ENCODE data around the gene ERO1A.

Gene ERO1A

DNA sequence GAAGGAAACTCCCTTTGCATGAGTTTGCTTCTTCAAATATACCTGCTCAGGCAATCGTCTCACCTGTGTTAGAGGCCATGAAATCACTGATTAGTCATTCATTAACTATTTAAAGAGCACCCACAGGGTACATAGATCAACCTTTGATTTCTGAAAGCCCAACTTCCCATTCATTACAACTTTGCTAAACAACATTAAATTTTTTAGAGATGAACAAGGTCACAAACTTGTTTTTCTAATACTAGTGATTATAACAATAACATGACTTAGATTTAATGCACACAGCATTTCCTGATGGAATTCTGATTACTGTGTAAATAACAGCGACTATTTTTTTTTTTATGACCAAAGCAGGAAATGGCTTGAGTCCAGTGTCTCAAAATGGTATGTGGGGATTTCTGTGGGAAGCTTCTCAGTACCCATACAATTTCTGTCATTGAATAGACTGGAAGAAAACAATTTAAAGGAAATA, 5.4 kb upstream of the ERO1A start:
- DNase-seq (ENCODE audit: low spot score) = no peak

DNA sequence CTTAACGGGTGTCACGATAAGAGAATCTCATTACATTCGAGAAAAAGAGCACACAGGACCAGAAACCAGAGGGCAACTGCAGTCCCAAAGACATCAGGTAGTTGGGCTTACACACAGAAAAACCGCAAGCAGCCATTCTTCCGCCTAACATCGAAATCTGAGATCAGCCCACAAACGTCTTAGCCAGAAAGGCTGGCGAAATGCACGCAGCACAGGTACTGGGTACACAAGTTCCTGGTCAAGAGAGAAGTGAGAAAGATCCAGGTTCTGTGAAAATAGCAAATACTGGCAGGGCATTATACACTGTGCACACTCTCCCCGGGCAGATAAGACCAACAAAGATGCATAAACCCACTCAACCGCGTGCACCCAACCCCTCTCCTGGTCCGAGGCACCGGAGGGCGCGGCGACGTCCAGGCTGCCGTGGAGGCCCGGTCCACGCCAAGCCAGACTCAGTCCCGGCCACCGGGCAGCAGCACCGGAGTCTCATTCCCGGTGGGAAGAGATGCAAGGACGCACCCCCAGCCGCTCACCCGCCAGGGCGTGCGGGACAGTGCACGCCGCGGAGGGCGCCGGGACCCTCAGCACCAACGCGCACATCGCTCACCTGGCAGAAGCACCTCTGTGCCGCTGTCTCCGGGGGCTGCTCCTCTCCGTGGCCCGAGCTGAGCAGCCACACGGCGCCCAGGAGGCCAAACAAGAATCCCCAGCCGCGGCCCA, 437 bp downstream of the ERO1A start:
- DNase-seq (ENCODE audit: low spot score) = peak; percentile 33

DNA sequence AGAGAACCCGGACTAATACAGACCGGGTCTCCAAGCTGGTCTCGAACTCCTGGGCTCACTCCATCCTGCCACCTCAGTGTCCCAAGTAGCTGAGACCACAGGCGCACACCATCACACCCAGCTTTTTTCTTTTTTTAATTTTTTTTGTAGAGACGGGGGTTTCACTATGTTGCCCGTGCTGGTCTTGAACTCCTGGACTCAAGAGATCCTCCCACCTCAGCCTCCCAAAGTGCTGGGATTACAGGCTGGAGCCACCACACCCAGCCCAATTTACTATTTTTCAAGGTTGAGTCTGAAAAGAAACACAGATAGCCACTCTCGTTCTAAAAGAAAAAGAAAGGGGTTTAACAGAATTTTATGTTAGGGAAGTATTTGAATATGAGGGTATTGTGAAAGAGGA, 1.8 kb downstream of the ERO1A start:
- DNase-seq (ENCODE audit: low spot score) = no peak

DNA sequence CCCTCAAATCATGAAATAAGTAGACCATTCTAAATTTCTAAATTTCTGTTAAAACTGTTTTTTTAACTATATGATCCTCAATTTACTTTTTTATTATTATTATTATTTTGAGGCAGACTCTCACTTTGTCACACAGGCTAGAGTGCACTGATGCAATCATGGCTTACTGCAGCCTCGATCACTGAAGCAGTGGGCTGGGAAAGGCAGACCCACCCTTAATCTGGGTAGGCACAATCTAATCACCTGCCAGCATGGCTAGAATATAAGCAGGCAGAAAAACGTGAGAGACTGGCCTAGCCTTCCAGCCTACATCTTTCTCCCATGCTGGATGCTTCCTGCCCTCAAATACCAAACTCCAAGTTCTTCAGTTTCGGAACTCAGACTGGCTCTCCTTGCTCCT, 2.3 kb downstream of the ERO1A start:
- DNase-seq (ENCODE audit: low spot score) = no peak

DNA sequence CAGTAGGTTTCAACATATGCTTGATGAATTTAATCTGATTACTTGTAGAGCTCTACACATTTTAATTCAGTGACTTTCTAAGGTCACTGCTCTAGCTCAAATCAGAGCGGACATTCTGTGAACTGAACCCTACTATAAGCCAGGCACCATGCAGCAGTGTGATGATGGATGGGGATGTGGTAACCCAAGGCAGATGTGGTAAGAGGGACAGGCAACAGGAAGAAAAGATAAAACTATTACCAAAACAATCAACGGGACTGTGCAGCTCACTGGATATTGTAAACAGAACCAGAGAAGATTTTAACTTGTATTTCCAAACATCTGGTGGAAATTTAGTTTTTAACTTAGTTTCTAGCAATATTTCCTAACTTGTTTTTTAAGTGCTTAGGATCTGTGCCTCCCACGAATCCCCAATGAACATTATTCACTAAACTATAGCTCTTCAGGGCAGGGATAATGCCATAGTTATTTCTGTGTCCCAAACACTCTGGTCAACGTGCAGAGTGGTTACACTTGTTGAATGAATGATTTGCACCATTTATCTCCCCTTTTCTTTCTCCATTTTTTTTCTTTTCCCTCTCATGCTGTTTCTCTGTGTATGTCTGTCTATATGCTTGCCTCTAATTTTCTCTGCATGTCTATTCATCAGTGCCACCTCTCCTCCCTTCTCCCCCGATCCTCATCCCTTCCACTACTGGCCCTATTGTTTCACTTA, 3.0 kb downstream of the ERO1A start:
- DNase-seq (ENCODE audit: low spot score) = no peak

DNA sequence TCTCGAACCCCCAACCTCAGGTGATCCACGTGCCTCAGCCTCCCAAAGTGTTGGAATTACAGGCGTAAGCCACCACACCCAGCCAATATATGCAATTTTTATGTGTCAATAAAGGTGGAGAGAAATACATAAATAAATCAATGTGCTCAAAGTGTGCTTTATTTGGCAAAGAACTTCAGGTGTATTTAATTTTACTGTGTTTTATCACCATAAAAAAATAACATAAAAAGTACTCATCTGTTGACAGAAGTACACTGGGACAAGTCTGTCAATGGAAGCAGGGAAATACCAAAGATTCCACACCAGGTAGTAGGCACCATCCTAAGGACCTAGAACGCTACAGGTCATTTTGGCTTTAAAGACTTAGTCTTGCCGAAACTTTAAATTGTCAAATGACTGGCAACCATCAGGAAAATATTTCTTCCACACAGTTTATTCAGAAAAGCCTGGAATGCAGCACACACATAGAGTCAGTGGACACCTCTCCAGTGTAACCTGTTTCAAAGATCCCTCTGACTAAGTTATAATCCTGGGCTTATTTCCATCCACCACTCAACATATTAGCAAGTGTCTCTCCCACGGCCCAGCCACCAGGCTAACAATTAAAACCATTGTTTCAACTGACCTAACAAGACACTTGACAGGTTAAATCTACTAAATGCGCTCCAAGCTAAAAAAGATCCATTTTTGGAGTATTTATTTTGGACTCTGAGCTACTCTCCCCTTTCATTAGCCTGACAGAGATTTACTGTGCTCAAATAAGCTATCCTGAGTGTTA, 4.2 kb downstream of the ERO1A start:
- no peak for DNase-seq (ENCODE audit: low spot score)

DNA sequence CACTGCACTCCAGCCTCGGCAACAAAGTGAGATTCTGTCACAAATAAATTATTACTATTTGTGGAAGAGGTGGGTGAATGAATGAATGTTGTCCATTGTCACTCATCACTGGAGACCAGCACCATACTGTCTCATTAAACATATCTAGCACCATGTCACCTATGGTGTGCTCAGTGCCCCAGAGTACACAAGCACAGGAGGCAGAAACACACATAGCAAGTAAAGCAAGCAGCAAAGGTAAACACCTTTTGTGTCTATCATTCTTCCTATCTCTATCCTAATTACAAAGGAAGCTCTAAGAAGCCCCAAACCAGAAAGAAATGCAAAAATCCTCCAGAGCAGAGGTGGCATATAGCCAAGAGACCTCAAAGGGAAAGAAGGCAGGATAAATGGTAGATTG, 9.2 kb downstream of the ERO1A start:
- no peak for DNase-seq (ENCODE audit: low spot score)

DNA sequence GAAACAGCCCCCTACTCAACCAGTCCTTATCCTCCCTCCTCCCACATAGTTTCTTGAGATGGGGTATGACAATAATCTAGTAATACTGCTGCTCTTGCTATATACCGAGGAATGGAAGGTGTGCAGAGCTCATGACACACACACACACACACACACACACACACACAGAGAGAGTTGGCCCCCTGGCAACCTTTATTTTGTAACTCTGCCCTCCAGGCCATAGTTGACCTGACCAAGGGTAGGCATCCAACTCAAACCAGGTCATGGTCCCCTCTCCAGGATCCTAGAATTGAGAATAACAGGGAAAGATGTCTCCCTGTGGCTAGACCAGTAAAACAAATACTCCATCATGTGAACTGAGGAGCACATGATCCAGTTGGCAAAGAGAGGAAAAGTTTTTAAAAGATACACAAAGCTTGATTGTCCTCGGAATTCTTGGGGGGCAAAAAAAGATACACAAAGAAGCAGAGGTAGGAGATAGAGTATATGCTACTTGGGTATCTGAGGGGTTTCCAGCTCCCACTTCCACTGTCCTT, 11.3 kb downstream of the ERO1A start:
- DNase-seq (ENCODE audit: low spot score) = no peak

DNA sequence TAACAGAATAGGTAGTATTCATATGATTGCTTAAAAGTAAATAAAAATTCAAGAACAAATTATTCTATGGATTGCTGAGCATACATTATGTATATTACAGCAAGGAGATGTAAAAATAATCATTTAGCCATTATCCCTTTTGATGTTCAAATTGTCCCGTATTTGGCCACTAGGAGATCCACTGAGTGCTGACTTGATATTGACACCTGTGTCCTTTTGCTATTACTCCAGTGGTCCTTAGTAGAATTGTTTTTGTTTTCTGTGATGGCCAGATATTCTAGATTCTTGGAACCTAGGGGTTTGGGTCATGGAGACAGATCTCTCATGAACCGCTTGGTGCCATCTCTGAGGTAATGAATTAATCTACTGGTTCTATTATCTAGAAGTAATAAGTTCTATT, 16.8 kb downstream of the ERO1A start:
- no peak for DNase-seq (ENCODE audit: low spot score)

DNA sequence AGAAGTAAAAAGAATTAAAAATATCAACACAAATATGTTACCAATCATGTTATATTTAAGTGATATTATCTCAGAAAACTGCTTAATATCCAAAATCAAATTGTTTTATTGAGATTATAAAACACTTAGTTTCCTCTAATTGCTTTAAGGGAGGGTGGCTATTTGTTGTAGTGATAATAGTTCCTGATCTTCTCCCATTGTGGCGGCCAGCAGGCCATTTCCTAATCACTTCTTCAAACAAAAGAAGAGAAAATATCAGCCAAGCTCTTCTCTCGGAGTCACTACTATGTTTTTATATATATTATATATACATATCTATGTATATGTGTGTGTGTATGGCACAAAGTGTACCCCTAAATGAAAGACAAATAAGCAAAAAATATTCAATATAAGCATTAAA, 31.5 kb downstream of the ERO1A start:
- DNase-seq (ENCODE audit: low spot score) = no peak

DNA sequence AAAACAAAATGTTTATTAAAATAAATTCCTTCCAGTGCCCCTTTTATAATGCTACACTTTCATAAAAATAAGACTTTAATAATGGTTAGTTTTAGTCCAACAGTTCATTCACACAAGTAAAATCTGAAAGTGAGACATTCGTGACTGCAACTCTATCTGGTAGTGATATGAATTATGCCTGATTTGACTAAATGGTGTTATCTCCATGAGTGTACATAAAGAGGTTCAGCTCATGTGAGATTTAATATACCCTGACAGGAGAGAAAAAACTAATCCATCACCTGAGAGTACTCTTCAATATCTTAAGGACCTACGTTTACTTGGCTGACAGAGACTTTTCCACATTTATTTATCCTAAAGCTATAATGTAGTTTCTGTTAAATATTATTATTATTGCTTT, 34.0 kb downstream of the ERO1A start:
- DNase-seq (ENCODE audit: low spot score) = no peak

DNA sequence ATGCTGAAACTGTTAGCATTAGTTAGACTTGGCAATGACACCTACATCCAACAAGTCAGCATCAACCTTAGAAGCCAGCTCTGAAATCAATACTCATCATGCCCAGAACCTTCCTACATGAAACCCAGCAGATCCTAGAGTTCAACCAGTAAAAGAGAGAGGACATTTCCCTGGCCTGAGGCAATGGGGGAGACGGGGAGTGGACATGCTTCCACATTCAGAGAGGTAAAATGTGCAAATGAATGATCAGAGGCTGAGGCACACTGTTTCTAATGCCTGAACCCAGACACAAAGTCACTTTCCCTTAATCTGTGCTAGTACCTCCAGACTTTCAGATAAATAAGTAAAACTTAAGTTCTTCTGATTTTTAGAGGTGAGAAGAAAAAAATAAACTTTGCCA, 34.5 kb downstream of the ERO1A start:
- DNase-seq (ENCODE audit: low spot score) = no peak

DNA sequence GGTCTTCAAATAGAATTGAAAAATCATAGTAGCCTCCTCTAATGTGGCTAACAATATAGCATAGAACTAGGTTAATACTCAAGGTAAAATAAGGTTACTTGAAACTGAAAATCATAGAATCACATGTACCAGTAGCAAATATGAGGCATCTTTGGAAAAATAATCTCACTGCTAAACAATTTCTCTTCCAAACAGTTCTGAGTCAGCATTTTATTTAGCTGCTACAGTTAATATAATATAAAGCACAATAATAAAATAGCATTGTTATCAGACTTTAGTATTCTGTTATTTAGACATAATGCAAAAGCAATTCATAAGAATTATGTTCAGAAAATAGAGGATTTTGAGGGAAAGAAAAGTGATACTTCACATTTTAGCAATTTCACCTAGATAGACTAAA, 35.0 kb downstream of the ERO1A start:
- no peak for DNase-seq (ENCODE audit: low spot score)

DNA sequence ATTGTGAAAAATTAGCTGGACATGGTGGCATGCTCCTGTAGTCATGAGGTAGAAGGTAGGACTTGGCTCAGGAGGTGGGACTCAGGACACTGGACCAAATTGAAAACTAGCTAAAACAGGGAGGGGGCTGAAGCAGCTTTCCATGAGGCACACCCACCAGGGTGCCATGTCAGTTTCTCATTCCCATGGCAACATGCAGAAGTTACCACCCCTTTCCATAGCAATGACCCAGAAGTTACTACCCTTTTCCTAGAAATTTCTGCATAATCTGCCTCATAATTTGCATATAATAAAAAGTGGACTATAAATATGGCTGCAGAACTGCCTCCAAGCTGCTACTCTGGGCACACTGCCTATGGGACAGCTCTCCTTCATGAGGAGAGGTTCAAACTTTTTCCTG, 38.5 kb downstream of the ERO1A start:
- DNase-seq (ENCODE audit: low spot score) = no peak

DNA sequence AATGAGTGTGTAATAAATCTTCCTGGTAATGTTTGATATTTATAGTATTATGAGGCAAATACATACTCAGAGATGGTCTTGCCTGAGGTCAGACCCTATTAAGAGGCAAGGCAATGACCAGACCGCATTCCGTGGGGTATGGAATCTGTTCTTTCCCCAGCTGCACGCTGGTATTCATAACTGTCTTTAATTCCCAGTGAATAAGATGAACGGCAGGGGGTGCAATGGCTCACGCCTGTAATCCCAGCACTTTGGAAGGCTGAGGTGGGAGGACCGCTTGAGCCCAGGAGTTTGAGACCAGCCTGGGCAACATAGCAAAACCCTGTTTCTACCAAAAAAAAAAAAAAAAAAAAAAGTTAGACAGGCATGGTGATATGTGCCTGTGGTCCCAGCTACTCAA, 44.6 kb downstream of the ERO1A start:
- no peak for DNase-seq (ENCODE audit: low spot score)

DNA sequence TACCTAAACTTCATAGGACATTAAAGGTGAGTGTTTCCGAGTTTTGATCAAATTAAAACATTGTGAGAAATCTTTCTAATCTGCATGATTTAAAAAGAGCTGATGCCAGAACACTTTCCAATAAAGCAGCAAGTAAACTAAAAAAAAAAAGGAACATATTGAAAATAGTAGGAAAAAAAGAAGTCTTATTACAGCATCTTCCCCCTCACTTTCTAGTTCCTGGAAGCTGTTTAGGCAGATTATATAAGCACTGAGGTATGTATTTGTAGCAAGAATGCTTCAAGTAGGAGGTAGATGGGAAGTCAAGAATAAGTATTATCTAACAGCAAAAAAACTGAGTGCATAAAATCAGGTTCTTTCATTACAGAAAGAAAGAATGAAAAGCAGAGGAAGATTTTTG, 45.8 kb downstream of the ERO1A start:
- DNase-seq (ENCODE audit: low spot score) = no peak

DNA sequence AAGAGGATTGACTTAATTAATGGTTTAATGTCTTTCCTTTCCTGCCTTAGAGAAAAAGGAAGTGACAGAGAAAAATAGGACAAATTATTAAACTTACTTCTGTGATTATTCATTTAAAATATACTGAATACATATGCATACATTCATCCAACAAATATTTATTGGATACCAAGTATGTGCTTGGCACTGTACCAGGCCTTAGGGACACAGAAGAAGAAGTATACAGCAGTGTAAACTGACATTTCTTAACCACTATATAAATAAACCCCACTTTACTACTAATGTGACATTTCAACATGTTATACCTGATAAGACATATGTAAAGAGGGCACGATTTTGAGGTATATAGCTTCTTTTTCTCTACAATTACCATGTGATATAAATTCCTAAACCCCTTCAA, 53.6 kb downstream of the ERO1A start:
- no peak for DNase-seq (ENCODE audit: low spot score)

DNA sequence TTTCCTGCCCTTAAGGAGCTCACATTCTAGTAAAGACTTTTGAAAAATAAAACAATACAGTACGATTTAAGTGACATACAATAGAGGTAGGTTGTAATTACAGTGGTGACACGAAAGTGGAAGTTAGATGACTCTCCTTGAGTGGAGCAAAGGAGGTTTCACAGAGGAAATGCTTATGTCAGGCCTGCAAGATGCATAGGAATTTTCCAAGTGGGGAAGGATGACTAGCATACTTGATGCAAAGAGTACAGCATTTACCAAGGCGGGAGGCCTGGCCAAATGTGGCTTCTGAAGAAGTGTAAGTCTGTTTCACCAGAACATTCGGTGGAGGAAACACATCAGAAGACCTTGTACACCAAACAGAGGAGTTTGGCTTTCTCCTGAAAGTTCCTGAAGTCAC, 55.2 kb downstream of the ERO1A start:
- DNase-seq (ENCODE audit: low spot score) = no peak

DNA sequence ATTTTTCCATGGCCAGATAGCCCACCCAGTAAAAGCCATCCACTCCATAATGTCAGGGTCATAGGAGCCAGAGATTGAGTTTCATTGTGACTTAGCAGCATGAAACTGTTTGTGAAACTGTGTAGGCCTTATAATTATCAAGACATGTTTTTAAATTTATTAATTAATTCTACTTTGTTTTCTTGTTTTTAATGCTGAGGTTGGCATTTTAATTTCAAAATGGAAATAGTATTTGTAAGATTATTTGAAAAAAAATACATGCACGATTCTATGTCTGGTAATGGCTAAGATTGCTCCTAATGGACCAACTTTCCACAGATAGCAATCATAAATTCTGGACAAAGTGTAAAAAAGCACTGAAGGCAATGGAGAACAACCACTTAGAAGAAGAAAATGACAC, 75.7 kb downstream of the ERO1A start:
- no peak for DNase-seq (ENCODE audit: low spot score)

DNA sequence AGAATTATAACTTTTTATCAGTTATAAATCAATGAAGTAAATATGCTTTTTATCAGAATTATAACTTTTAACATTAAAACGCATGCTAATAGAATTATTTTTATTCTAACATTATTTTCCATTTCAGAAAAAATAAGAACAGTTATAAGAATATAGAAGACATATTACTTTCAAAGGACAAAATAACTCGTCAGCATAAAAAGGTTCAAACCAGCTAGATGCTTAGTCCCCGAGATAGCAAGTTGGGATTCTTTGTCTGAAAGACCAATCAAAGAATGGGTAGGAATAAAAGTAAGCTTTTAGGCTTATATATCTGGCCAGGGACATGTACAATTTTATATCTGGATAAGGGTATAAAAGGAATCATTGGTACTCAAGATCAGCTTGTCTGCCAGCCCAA, 76.8 kb downstream of the ERO1A start:
- no peak for DNase-seq (ENCODE audit: low spot score)

DNA sequence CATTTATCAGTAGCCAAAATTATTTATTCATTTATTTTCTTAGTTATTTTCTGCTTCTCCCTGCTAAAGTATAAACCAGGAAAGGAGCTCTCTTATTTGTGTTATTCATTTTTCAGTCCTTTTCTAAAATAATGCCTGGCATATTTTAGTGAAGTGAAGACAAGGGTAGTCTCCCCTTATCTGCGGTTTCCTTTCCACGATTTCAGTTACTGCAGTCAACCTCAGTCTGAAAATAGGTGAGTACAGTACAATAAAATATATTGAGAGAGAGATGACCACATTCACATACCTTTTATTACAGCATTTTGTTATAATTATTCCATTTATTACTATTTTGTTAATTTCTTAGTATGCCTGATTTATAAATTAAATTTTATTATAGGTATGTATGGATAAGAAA, 85.2 kb downstream of the ERO1A start:
- no peak for DNase-seq (ENCODE audit: low spot score)

DNA sequence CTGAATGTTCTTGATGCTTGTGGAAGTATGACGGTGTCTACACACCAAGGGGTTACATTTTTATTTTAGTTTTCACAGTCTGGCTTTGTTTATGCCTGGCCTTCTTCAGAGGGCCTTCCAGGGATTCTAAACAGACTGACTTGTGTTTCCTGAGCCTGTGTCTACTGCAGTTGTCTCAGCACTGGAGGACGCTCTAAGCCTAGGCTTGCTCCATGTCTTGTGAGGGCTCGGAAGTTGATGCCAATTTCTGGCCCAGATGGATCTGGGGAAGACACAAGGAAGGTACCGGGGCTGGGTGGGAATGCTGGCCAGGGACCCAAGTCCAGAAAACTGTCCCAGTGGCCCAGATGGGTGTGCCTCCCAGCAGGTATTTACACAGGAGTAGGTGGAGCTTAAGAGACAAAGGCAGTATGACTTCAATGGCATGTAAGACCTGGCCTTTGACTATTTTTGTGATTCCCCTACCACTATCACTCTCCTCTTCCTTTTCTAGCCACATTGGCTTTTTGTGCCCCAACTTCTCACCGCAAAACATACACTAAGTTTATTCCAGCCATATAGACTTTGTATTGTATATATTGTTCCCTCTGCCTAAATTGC, 85.8 kb downstream of the ERO1A start:
- DNase-seq (ENCODE audit: low spot score) = no peak

All from SK-N-DZ (cell line).